ENCODE results near the gene TUBGCP5. TPM values are rescaled to one million over a fixed set of nuclear protein-coding genes. Genes with fewer than 3 reads are reported as not detected.

The TUBGCP5 gene
- total and polyA plus RNA-seq, 2 donors (not counting 1 experiment from before 2014, with no cell fraction given): 11.0 to 23.1 TPM

GRCh38 chr15:22952796-22953579, 86.4 kb downstream of the TUBGCP5 start:
- H3K36me3 ChIP-seq (replicated peaks in 1 of 2; ENCODE audit: control extremely low read depth in 1 of 2, control insufficient read depth in 1 of 2, extremely low read depth in 1 of 2, insufficient read depth in 2 of 2, low read length in 1 of 2): no peaks in the 10 kb centered on the region
- H3K9me3 Mint-ChIP-seq (ENCODE audit: insufficient read depth): no peaks in the 10 kb centered on the region
- no peaks in the 10 kb centered on the region for H4K20me1 ChIP-seq (ENCODE audit: control insufficient read depth, insufficient read depth, low read length, poor library complexity, severe bottlenecking)
- no peak overlapping the region for H3K27ac ChIP-seq (ENCODE audit: low read length in 2 of 2)
- 95% methylated on average over 18 of the region's 21 CpGs for WGBS (ENCODE audit: insufficient coverage)
- CTCF ChIA-PET: no interaction called here
- H3K27me3 ChIP-seq (replicated peaks in 1 of 4; ENCODE audit: control extremely low read depth in 1 of 4, control insufficient read depth in 3 of 4, insufficient read depth in 4 of 4, low read length in 3 of 4): peaks cover 0 to 3% (median under 1%) of the 10 kb centered on the region in 4 experiments
- ATAC-seq (ENCODE audit: low read depth): no peak
- peaks cover 14% of the 10 kb centered on the region for H3K4me1 Mint-ChIP-seq
- H3K4me1 ChIP-seq (ENCODE audit: control insufficient read depth in 2 of 2, insufficient read depth in 2 of 2, low read length in 2 of 2): no peaks in the 10 kb centered on the region
- H3K4me3 Mint-ChIP-seq: no peak overlapping the region
- no peak overlapping the region for H3K9ac ChIP-seq (ENCODE audit: low read length)
- H3K9me3 ChIP-seq (ENCODE audit: control extremely low read depth in 1 of 3, control insufficient read depth in 2 of 3, insufficient read depth in 1 of 3, low read length in 2 of 3): no peaks in the 10 kb centered on the region
- POLR2A ChIA-PET: no interaction called here
- no peak overlapping the region for H3K4me2 ChIP-seq (replicated peaks; ENCODE audit: low read depth, low read length, poor library complexity, severe bottlenecking)
- no peaks in the 10 kb centered on the region for H3K79me2 ChIP-seq (ENCODE audit: control insufficient read depth, insufficient read depth, low read length)
- H3K27me3 Mint-ChIP-seq: peaks cover 8% of the 10 kb centered on the region
- no peak overlapping the region for H3K27ac Mint-ChIP-seq
- no peak for TF ChIP-seq CTCF (IDR thresholded peaks at IDR 0.05)
- TF ChIP-seq EZH2 (IDR thresholded peaks at IDR 0.05; ENCODE audit: borderline replicate concordance, insufficient read depth, low read depth, low read length, poor library complexity, severe bottlenecking): no peak
- no peak overlapping the region for H2AFZ ChIP-seq (ENCODE audit: insufficient read depth, low read depth, low read length, poor library complexity, severe bottlenecking)
- no peak for DNase-seq
- no peak overlapping the region for H3K4me3 ChIP-seq (ENCODE audit: control extremely low read depth in 1 of 5, extremely low read depth in 1 of 5, insufficient read depth in 1 of 5, low read depth in 2 of 5, low read length in 4 of 5)
- intact Hi-C loops (cut with micrococcal nuclease): no loop called here

Data from B cell (primary cell).